C4-2B (cell line): ENCODE data around the gene NID2.

Experiments
- CTCF ChIP-seq: fragments of 450-650 bp; conservative IDR thresholded peaks from 2 replicates; pipeline ENCODE4 v1.5.1; 2017; ENCODE audit warnings: mild to moderate bottlenecking
- ZFX ChIP-seq: fragments of 450-650 bp; IDR thresholded peaks from 2 replicates; pipeline ENCODE4 v1.6.1; 2017

- TF ChIP-seq CTCF (no peak), ZFX (no peak)
Observed at GRCh38 chr14:52067873-52068614, 815 bp downstream of the NID2 start.
